Gastroesophageal sphincter (tissue), 4 donors: Measurements from ENCODE around the gene OR13C5. TPM values are rescaled to one million over a fixed set of nuclear protein-coding genes. Genes with fewer than 3 reads are reported as not detected.

Source experiments
- ATAC-seq: fragments of 150-250 bp; one replicate; pipeline ENCODE4 v1.9.1; 2016; ENCODE audit warnings: mild to moderate bottlenecking, moderate library complexity
- H3K27ac ChIP-seq, 4 donors: fragments of 200-600 bp; sonication (generic) in 3 of 4; 1 replicate in 3 of 4; 2 replicates in 1 of 4; pipeline ENCODE4 v1.5.1; 2016 to 2019
- H3K27me3 ChIP-seq: fragments of 200-600 bp; sonication (generic); one replicate; pipeline ENCODE4 v1.5.1; 2019
- H3K36me3 ChIP-seq, 2 donors: fragments of 200-600 bp; sonication (generic); one replicate each; pipeline ENCODE4 v1.5.1; 2019; ENCODE audit warnings: control low read depth in 1 of 2
- H3K4me1 ChIP-seq, 3 donors: fragments of 200-600 bp; sonication (generic); 1 replicate in 2 of 3; 2 replicates in 1 of 3; pipeline ENCODE4 v1.5.1; 2016 to 2019; ENCODE audit warnings: control low read depth in 2 of 3
- H3K4me3 ChIP-seq, 2 donors: fragments of 200-600 bp; sonication (generic); one replicate each; pipeline ENCODE4 v1.5.1; 2019; ENCODE audit warnings: mild to moderate bottlenecking in 1 of 2, moderate library complexity in 1 of 2
- H3K9me3 ChIP-seq, 3 donors: fragments of 200-600 bp; sonication (generic); one replicate each; pipeline ENCODE4 v1.5.1; 2017 to 2019; ENCODE audit warnings: control low read depth in 2 of 3
- CTCF ChIP-seq, 4 experiments: fragments of 200-600 bp in 2 of 4; fragments of 450-650 bp in 2 of 4; sonication (generic) in 1 of 4; IDR thresholded peaks; one replicate each; pipeline ENCODE4 v1.5.1; 2017 to 2019; ENCODE audit warnings: antibody characterized with exemption in 4 of 4, mild to moderate bottlenecking in 2 of 4, moderate library complexity in 2 of 4
- EP300 ChIP-seq: sonication (generic); formaldehyde crosslinking; IDR thresholded peaks from one replicate; pipeline ENCODE4 v1.6.1; 2017; ENCODE audit warnings: antibody characterized with exemption, mild to moderate bottlenecking
- POLR2A ChIP-seq, 2 donors: fragments of 450-650 bp; IDR thresholded peaks; one replicate each; pipeline ENCODE4 v1.6.1; 2017; ENCODE audit warnings: antibody characterized with exemption in 2 of 2, mild to moderate bottlenecking in 2 of 2, moderate library complexity in 1 of 2
- POLR2AphosphoS5 ChIP-seq: sonication (generic); formaldehyde crosslinking; IDR thresholded peaks from one replicate; pipeline ENCODE4 v1.6.1; 2017; ENCODE audit warnings: antibody characterized with exemption
- WGBS, 2 donors: methylation state at CpG; one replicate each; pipeline ENCODE4 v1.1.5; 2018; ENCODE audit warnings: low coverage in 1 of 2; 5-methylcytosine and 5-hydroxymethylcytosine counted together
- total RNA-seq, 4 donors: library from RNA; depleted of rRNA; stranded (reverse); fragments of >200 nt; gene quantifications; one replicate each; pipeline ENCODE4 v1.1.0, GENCODE V29; 2016

The OR13C5 gene
- total RNA-seq, 4 donors from 2014 or later: not detected

DNA sequence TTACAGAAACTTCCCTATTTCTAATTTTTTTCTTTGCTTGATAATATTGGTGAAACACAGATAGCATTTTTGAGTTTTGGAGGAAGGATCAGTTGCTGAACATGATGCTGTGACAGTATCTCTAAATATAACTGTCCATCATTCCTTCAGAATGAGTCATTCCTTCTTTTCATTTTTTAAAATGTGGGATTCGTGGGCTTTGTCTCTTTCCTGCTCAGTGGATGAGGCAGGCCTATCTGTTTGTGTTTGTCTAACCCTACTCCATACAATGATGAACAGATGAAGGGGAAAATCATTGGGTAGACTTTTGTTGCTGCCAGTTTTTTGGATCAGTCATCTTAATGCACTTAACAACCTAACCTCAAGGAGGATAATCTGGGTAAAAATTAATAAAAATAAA lies 46.0 kb downstream of the OR13C5 start:
- no peak for TF ChIP-seq EP300
- no peak for TF ChIP-seq CTCF (IDR thresholded peaks at IDR 0.05)
- TF ChIP-seq POLR2AphosphoS5: no peak
- no peak for TF ChIP-seq POLR2A (IDR thresholded peaks at IDR 0.05)
- no peak overlapping the region for H3K4me3 ChIP-seq
- no peaks in the 10 kb centered on the region for H3K36me3 ChIP-seq
- peaks cover 0 to 11% (median 0%) of the 10 kb centered on the region in 3 donors for H3K9me3 ChIP-seq
- WGBS, 2 donors: 29 to 47% methylated on average over 1 of the region's 1 CpG
- H3K27me3 ChIP-seq: no peaks in the 10 kb centered on the region
- H3K27ac ChIP-seq: no peak overlapping the region
- H3K4me1 ChIP-seq: no peaks in the 10 kb centered on the region
- no peak for ATAC-seq

Other genes starting within 250 kb of the OR13C5 start
- gene OR13F1, start 95.2 kb downstream of the OR13C5 start, total RNA-seq: not detected
- not detected for gene OR13C4, start 72.2 kb downstream of the OR13C5 start, total RNA-seq
- gene OR13C3, start 62.6 kb downstream of the OR13C5 start, total RNA-seq: not detected
- gene OR13C8, start 30.2 kb downstream of the OR13C5 start, total RNA-seq: not detected
- not detected for gene OR13C2, start 6.2 kb upstream of the OR13C5 start, total RNA-seq
- gene OR13C9, start 18.8 kb upstream of the OR13C5 start, total RNA-seq: not detected
- not detected for gene OR13D1, start 95.1 kb upstream of the OR13C5 start, total RNA-seq
- gene NIPSNAP3A, start 148.3 kb upstream of the OR13C5 start, total RNA-seq: 10 to 100 TPM; 21.9 to 42.0 (median 24.4) TPM
- gene NIPSNAP3B, start 164.7 kb upstream of the OR13C5 start, total RNA-seq: 10 to 100 TPM in 1 of 4 donors, 1 to 10 TPM in 3; 1.7 to 10.1 (median 3.2) TPM